ENCODE results near the gene FAM114A1.
"Not testable (repeated sequence)": the region's sequence is repeated elsewhere in the genome, so short reads cannot be mapped to it uniquely, and the experiment has no call there.

The FAM114A1 gene

DNA sequence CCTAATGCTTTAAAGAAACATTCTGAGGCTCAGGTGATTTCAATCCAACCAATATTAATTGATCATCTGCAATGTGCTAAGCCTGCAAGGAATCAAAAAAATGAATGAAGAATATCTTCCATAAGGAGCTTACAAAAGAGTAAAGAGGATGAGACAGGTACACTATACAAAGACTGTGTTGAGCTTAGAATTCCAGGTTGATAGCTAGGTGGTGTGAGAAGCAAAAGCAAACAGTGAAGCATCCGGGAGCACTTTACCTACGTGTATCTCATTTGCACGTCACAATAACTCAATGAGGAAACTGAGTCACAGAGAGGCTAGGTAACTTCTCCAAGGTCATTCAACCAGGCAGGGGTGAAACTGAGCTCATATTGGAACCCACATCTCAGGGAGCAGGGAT lies 37.1 kb downstream of the FAM114A1 start:
- DNase-seq = no peak

DNA sequence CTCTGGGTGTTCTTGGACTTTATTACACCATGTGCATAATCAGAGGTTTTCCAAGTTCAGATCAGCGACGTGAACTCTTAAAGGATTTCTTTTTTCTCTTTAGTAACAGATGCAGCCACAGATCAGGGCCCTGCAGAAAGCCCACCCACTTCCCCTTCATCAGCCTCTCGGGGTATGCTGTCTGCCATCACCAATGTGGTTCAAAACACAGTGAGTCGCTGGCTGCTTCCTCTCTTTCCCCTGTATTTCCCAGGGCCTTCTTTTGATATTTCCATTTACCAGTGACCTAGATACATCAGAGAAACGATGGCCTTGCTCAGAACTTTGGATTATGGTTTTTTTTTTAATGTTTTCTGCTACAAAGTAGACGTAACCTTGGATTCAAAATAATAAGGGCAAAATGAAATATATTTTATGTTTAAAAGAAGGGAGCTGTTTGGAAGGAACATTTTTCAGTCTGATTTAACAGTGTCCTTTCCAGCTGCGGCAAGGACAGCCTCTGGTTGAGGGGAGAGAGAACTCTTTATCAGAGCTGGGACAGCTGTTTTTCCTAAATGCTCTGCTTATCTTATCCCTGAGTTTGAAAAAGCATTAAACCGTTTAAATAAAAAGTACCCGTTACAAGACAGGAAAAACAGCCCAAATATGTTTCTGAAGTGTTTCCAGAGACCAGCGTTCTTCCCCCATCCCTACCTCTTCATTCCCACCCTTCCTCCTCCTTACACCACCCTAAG lies 38.2 kb downstream of the FAM114A1 start:
- no peak for DNase-seq

DNA sequence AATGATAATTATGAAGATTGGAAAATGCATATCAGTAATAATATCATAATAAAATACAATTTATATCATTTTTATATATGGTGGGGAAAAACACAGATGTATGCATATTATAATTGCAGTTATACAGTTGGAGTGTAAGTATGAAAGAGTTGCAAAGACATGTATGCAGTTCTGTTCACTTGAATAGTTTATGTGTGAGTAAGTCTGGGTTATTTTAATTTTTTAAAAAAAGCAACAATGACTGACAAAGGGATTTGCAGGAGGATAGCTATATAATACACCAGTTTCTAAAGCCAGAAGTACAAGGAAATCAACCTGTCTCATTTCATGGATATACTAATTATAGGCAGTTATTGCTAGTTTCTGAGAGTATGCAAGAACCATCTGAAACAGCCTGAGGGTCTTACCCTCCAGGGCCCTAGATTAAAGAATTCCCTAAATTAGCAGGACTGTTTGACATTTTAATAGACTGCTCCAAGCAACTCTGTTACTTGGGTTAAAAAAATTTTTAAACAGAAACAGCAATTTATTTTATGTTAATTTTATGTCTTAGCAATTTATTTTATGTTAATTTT lies 40.2 kb downstream of the FAM114A1 start:
- no peak for DNase-seq

DNA sequence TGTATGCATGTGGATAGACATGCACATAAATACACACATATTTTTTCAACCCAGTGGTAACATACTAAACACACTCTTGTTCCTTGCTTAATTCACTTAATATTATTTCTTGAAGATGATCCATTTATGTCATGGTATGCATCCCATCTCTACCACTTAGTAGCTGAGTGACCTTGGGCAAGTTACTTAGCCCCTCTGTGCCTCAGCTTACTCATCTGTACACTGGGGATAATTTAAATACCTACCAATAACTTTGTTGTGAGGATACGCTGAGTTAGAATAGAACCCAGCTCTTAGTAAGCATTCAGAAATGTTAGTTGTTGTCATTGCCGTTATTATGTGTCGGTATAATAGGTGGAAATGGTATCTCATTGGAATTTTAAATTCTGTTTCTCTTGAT lies 41.4 kb downstream of the FAM114A1 start:
- DNase-seq = no peak

DNA sequence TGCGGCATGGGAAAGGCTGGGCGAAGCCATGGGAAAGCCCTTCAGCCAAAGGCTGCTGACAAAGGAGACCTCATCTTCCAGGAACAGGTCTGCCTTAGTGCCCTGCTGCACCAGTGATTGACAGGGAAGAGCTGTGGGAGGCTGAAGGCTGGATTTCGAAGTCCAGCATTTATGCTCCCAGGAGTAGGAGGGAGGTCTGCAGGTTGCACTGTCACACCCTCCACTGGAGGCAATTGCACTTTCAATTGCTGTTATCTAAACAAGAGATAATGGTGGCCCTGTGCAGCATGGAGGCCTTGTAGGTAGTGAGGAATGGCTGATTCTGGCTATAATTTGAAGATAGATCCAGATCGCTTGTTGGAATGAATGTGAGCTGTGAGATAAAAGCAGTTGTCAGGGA lies 43.7 kb downstream of the FAM114A1 start:
- DNase-seq = no peak

DNA sequence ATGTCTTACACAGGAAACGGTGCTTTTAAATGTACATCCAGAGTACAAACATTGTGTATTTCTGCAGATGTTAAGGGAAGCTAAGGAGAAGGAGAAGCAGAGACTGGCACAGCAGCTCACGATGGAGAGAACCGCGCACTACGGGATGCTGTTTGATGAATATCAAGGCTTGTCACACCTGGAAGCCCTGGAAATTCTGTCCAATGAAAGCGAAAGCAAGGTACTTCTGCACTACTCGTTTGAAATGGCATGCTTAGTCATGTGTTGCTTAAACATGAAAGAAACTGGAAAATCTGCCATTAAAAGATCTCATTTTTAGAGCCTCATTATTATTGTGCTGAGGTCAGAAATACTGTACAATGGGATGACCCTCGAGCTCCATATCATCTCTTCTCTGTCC lies 47.2 kb downstream of the FAM114A1 start:
- DNase-seq = no peak

DNA sequence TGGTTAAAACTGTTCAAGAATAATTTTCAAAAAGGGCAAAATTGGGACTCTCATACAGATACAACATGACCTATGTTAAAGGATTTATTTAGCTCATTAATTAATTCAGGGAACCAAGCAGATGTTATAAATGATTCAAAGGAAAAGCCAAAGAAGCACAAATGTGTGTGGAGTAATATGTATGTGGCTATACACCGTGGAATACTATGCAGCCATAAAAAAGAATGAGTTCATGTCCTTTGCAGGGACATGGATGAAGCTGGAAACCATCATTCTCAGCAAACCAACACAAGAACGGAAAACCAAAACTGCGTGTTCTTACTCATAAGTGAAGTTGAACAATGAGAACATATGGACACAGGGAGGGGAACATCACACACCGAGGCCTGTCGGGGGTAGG lies 48.7 kb downstream of the FAM114A1 start:
- not testable (repeated sequence) for DNase-seq

DNA sequence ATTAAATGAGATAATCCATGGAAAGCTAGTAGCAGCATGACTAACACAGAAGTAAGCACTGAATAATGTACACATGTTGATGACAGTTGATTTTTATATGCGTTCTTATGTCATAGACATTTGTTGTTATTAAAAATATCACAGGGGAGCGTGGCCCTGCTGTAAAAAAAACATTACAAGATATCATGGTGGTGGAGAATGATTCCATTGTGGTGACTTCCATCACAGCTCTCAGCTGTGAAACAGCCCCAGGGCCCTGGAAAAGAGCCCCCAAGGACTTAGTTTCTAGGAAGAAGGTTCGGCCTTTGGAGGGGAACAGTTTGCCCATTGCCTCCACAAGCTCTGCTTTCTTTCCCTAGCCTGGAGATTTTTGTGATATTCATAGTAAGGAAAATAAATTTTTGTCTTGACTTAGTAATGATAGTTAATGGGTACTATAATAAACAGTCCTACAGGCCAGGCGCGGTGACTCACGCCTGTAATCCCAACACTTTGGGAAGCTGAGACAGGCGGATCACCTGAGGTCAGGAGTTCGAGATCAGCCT lies 49.9 kb downstream of the FAM114A1 start:
- DNase-seq = no peak

DNA sequence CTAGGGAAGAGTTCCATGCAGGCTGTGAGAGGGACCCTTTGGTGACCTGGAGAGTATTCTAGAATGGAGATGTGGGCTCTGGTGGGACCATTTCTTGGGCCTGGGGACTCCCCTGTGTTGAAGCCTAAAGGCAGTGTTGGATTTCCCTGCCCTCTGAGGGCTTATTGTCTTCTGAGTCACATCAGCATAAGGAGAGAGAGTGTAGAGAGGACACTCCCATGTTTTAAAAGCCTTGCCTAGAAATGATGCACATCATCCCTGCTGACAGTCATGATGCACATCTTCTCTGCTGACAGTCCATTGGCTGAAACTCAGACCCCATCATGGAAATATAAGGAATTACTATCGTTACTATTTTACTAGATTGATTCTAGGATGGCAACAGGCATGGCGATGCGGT lies 51.9 kb downstream of the FAM114A1 start:
- DNase-seq = no peak

DNA sequence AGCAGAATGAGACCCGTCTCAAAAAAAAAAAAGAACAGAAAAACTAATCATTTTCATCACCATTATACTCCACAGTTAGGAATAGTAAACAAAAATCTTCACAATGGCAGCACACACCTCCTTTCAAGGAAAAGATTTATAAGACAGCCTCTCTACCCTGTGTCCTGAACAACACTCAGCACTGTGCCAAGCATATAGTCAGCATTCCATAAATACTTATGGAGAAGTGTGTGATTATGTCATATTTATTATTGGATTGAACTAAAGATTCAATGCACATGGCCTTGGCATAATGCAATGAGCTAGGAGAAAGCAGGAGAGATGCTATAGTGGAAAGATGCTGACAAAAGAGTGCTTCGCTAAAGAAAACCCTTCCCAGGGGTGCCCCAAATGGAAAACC lies 52.6 kb downstream of the FAM114A1 start:
- no peak for DNase-seq

DNA sequence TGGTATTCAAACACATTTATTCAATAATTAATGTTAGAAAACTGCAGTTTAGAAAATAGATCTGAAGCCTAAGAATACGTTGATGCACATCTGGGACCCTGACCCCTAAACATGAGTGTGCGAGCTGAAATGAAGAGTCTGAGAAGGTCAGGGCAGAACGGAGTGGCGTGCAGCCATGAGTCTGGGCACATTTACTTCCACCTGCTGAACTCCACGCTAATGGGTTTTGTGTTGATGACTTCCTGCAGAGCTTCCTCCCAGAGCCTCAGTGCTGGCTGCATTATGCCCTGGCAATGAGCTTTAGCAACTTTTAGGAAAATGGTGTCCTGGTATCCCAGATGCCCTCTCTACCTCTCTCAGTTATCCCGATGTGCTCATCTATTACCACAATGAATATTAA lies 53.1 kb downstream of the FAM114A1 start:
- DNase-seq = no peak

DNA sequence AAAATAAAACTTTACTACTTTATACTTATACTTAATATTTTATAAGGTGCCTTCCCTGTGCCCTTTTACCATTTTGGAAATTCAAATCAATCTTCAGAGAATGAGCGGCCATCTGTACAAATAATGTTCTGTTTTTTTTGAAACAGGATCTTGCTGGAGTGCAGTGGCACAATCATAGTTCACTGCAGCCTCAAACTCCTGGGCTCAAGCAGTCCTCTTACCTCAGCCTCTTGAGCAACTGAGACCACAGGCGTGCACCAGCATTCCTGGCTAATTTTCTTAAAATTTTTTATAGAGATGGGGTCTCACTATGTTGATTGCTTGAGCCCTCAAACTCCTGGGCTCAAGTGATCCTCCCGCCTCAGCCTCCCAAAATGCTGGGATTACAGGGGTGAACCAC lies 53.5 kb downstream of the FAM114A1 start:
- DNase-seq = no peak

DNA sequence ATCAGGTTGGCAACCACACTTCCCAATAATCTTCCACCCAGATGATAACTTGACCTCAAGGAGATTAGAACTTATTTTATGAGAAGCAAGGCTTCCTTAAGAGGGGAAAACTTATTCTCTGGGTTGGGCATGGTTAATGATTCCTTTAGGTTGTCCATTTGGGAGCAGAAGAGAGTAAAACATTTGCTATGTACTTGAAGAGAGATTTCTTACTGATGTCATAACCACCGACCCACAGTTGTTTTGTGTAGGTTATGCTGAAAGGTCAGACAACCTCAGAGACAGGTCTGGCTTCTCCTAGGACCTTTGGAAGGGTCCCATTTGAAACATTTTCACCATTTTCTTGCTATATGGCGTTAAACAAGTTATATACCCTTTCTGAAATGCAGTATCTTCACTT lies 56.1 kb downstream of the FAM114A1 start:
- DNase-seq = no peak

DNA sequence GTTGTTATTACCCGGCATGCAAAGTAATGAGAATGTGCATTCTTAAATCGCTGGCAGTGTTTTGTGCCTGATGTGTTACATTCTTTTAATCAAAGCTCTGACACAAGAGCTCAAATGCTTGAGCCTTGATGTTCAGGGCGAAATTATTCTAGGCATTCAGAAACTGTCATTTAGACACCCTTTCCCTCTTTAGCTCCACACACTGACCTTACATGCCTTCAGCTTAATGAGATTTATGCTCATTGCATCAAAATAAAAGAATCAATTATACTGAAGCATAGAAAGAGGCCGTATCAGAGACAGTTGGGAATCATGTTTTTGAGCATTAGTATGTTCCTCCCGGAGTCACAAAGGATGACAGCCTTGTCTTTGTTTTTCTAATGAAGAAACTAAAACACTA lies 56.7 kb downstream of the FAM114A1 start:
- DNase-seq = no peak

DNA sequence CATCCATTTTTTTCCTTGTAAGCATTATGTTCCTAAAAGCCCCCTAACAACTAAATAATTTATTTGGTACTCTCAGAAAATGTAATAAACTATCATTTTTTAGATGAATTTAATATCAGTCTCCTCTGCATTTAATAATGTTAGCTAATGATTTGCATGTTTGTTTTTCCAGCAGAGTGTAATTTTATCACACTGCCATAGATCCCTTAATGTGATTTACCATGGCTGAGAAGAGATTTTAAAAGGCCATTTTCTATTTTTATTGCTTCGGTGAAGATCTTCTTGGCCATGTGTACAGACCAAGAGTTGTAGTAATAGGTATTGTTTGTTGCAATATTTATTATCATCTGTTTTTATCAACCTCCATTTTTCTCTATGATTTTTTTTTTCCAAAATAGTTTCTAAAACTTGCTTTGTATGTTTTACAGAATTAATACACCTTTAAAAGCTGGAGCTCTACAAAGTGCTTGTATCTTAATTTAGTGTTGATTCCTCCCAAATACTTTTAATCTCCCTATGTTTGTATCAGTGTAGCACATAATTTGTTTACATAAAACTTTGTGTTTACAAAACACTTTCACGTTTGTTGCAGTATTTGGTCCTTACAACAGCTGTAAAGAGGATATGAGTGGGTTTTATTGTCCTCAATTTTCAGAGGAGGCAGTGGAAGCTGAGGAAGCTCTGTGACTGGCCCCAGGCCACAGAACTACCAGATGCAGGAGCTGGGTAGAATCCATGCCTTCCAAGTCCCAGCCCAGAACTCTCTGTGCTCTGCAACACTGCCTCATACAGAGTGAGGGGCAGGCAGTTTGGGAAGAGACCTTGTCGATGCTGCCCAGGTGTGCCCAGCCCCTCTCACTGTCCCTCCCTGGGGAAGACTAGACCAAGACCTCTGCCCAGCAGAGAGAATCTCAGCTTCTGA lies 58.1 kb downstream of the FAM114A1 start:
- no peak for DNase-seq

DNA sequence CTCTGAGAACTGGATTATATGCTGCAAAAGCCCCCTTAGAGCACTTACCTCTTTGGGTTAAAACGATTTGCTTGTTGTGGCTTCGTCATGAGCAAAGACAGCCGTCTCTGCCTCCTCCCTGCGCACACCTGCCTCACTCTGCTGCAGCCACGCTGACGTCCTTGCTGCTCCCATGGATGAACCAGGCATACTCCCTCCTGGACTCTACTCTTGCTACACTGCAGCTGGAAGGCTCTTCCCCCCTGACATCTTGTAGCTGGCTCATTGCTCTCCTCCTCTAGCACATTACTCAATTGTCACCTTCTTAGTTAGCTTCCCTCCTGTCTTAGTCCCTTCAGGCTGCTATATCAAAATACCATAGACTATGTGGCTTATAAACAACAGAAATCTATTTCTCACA lies 59.3 kb downstream of the FAM114A1 start:
- no peak for DNase-seq

DNA sequence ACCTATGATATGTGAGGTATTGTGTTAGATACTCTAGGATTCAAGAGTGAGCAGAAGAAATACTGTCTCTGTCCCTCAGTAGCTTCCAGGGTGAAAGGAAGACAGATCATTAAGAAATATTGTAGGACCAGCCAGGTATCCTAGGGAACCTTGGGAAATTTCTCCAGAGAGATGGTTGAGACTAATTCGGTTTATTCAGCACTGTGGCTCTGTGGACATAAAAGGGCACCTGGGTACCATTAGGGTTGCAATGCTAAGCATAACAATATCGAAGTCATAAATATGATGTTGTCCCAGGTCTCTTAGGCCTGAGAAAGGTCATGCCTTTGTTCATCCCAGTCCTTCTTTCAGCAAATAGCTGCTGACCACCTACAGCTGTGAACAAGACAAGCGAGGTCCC lies 61.0 kb downstream of the FAM114A1 start:
- no peak for DNase-seq

DNA sequence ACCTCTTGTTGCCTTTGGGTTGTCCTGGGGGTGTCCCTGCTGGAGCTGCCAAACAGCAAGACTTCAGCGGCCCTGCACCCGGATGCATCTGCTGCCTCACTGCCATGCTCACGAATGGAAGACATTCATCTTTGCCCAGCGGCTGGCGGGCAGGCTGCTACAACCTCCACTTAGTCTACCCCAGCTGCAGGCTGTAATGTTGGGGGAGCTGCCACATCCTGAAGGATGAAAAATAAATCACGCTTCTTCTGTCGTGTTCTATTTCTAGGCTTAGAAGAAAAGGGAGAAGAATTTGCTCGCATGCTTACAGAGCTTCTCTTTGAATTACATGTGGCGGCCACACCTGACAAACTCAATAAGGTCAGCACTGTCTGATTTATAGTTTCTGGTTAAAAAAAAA lies 61.4 kb downstream of the FAM114A1 start:
- DNase-seq = no peak

DNA sequence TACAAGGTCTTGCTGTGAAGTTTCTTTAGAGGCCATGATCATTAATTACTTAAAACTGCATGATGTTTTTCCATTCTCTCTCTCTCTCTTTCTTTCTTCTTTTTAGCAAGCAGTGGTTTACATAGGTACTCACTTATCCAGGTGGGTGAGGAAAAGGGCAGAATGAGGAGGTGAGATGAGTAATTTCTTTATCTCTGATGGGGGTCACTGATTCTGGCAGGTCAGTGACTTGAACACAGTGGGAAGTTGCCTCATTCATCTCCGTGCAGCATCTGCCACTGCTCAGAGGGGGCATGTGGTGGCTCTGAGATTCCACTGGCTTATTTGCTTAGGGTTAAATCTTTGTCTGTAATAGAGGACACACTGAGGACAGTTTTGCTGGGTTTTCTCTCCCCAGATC lies 62.6 kb downstream of the FAM114A1 start:
- DNase-seq = no peak

DNA sequence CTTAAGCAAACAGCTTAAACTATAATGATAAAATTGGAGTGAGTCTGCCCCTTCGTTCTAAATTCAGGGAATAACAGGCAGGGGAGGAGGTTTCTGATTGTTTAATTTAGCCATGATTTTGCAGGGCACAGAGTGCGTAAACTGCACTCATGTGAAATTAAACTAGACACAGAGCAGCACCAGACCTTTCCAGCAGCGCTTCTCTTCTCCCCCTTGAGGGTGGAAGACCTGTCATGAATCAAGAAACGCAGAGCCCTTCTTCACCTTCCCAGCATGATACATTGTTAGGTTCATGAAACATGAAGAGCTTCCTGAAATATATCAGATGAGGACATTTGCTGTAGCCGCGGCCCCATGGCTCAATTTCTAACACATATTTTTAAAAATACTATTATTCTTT lies 63.1 kb downstream of the FAM114A1 start:
- DNase-seq = no peak

DNA sequence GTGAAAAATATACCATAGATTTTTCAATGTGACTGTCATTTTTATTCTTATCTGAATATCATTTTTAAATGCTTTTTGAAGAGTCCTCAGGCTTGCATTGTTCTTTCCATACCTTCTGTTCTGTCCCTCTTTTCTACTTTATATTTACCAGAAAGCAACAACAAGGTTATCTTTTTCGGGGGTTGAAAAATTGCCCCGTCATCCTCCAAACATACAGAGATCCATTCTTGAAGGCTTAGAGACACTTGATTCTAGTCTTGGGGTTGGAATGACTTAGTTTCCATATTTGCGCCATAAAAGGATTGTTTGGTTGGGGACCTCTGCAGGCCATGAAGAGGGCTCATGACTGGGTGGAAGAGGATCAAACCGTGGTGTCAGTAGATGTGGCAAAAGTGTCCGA lies 63.5 kb downstream of the FAM114A1 start:
- DNase-seq = no peak

DNA sequence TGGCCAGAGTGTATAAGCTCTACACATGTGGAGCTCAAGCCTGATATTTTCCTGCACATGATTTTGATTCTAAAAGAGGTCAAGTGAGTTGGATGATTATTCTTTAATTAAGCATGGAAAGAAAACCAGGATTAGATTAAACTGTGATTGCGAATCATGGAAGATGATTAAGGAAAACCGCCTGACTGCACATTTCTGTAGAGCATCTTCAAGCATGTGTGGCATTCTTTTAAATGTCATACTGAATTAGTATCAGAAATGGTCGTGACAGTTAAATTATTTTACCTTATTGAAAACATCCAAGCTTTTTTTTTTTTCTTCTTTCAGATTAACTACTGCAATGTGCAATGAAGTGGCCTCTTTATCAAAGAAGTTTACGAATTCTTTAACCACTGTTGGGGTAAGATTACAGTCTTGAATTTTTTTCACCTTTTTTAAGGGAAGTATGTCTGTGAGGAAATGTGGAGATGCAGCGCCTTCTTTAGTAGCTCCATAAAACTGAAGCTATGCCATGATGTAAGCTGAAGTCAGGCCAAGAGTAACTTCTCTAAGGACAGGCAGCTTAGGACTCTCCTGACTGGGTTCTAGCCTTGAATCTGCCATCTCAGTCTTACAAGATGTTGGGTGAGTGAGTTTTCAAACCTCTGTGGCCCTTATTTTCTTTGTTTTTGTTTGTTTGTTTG lies 67.9 kb downstream of the FAM114A1 start:
- no peak for DNase-seq

DNA sequence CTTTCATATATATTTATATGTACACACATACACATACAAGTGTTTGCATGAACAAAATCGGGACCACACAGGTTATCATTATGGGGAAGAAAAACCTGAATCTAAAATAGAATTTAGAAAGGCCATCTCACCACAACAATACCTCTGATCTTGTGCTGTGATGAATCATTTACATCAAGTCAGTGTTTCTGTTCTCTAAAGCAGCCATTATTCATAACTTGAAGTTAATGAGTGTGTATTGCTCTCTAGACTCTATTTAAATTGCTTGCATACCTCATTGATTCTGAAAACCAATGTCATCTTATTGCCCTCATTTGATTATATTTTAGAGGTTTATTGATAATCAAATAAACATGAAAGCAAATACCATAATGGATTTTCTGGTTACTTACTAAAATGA lies 71.6 kb downstream of the FAM114A1 start:
- DNase-seq = no peak

Measured in activated T-cell treated with anti-CD3 and anti-CD28 coated beads for 4 hours (primary cell).